NCI-H1092 (cell line): ENCODE data around the gene CACNA2D2.

Experiments used
- DNase-seq: peaks from one replicate; lab custom pipeline; 2025; lab: John Stamatoyannopoulos, UW

Gene CACNA2D2

DNA sequence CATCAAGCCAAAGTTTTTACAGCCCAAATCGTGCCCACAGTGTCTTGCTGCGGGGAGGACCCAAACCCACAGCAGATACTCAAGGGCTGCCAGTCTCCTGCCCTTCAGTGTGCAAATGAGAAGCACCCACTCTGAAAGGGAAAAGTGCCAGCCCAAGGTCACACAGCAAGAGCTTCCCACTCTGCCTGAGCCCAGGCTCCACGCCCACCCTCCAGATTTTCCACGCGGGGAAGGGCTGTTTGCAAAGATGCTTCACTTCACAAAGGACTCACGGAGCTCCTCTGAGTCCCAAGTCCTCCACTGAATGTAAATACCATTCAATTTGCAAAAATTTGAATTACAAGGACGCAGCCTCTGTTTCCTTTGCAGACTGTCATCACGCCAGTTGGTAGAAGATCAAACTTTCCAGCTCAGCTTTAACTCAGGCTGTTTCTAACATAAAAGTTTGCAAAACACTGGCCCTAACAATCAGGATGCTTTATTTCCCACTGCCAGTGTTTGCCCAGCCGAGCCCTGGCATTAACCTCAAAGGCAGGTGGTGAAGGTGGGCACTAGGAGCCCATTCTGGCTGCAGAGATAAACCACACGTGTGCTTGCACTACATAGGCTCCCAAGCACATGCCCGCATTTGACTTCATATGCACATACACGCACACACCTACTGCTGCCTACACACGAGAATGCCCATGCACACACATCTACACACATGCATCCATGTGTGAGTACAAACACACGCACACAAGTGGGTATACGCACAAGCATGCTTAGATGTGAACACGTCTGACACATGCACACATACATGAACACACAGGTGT is 7.6 kb downstream of the CACNA2D2 start:
- no peak for DNase-seq

- DNase-seq, result no peak
Observed at GRCh38 chr3:50494126-50494525, 9.3 kb downstream of the CACNA2D2 start.

- no peak for DNase-seq
Observed at GRCh38 chr3:50493623-50494022, 9.8 kb downstream of the CACNA2D2 start.

DNA sequence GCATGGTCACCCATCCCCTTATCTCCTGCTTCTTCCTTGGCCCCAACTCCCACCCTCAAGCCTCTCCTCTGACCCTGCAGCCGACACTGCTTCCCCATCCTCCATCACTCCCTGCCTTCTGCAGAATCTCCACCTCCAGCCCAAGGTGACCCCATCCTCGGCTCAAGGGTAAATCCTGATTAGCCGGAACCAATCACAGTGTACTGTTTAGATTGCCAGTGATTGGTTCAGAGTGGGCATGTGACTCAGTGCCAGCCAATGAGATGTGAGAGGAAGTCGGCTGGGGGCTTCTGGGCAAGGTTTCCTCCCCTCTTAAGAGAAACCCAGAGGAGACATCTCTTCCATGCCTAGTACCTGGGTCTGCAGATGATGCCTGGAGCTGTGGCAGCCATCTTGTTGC is 10.3 kb downstream of the CACNA2D2 start:
- no peak for DNase-seq

DNA sequence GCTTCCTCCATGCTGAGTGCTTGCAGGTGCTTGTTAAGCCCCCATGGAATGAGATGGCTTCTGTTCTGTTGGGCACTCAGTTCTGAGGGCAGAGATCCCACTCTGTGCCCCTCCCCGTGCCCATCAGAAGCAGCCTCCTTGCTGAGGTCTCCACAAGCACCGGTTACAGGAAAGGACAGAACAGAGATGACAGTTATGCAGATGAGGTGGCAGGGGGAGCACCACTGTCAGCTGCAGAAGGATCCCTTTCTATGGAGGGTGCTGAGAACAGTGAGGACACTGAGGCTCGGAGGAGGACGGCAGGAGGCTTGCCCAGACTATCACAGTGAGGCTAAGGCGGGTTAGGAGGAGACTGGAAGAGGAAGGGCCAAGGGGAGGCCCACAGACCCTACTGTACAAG is 12.4 kb downstream of the CACNA2D2 start:
- DNase-seq, result no peak

GRCh38 chr3:50490424-50490823 is 13.0 kb downstream of the CACNA2D2 start:
- no peak for DNase-seq

GRCh38 chr3:50487181-50487580 is 16.3 kb downstream of the CACNA2D2 start:
- DNase-seq, result no peak

DNA sequence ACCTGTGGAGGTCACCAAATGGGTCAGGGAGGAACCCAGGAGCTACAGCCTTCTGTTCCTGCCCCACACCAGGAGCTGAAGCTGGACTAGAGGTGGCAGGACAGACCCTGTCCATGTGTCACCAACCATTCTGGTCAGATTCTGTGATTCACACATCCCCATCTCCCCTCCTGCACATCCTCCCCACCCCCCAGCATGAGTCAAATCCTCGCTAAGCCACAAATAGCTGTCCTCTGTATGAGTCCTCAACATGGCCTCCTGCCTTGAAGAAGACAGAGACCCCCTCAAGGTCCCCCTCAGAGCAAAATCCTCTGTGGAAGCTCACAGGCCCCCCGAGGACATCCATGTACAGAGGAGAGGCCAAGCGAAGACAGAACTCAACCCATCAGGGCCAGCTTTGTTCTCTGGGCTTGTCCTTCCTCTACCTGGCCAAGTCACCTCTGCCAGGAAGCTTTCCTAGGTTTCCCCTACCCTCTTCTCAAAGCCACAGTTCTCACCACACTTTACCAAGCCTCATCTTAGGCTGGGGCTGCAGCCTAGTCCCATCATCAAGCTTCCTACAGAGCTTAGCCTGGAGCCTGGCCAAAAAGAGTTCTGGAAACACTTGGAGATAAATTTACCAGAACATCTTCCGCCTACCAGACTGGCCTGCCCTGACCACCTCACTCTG is 17.1 kb downstream of the CACNA2D2 start:
- no peak for DNase-seq

DNA sequence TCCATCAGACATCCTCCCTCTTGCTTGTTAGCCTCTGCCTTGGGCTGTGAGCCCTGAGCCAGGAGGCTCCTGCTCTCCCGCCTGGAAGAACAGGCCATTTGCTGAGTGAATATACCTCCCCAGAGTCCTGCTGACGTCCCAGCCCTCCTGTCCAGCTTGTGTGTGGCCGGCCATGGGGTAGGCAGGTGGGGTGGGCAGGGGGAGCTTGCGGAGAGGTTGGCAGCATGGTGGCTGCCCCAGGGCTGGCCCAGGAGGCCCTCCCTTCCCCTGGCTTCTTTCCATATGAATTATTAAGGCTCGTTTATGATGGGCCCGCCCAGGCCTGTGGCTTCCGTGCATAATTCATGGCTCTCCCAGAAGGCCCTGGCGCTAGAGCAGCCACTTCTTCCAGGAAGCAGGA is 18.7 kb downstream of the CACNA2D2 start:
- DNase-seq, result no peak

GRCh38 chr3:50483374-50483773 is 20.1 kb downstream of the CACNA2D2 start:
- DNase-seq, result peak; percentile 70

DNA sequence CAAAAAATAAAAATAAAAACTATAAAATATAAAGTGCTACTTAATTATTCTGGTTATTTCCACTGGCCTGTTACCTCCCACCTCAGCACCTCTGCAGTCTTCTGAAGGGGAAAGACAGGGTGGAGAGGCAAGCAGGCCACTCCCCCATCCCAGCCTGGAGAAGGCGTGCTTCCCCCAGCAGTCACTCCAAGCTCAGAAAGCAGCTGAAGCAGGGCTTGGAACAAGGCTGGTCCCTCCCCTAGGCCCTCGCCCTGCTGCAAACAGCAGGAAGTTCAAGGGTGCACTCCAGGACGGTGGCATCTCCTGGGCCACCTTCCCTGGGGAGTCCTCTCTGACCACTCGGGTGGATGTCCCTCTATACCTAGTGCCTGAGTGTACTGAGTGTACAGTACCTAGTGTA is 21.4 kb downstream of the CACNA2D2 start:
- DNase-seq, result no peak

DNA sequence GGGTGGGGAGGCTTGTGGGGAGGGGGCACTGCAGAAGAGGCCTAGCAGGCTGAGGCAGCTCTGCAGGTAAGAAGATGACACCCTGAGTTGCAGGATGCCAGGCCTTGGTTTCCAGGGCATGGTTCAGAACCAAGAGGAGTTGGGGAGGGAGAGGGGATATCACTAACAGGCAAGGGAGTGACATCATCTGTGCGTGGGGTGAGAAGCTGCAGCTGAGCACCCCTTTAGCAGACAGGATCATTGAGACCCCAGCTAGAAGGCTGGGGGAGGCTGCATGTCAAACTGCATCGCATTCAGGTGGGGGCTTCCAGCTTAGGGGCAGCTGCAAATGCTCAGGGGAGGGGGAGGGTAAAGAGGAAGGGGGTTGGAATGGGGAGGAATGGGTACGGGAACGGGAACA is 23.0 kb downstream of the CACNA2D2 start:
- DNase-seq, result no peak

DNA sequence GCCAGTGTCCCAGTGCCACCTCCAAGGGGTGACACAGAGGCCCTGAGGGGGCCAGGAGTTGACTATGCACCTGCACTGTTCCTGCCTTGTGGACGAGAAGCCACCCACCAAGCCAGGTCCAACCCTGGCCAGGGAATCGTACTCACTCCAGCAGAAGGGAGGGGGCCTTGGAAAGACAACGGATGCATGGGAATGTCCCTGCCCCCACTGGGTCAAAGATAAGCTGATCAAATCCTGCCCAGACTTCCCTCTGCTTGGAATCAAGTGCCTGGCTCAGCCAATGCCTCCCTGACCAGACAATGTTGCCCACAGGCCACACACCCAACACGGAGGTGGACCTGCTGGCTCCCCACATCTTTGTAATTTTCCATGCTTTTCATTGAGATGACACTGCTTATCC is 23.9 kb downstream of the CACNA2D2 start:
- no peak for DNase-seq

- no peak for DNase-seq
Observed at GRCh38 chr3:50478671-50479260, 24.7 kb downstream of the CACNA2D2 start.

DNA sequence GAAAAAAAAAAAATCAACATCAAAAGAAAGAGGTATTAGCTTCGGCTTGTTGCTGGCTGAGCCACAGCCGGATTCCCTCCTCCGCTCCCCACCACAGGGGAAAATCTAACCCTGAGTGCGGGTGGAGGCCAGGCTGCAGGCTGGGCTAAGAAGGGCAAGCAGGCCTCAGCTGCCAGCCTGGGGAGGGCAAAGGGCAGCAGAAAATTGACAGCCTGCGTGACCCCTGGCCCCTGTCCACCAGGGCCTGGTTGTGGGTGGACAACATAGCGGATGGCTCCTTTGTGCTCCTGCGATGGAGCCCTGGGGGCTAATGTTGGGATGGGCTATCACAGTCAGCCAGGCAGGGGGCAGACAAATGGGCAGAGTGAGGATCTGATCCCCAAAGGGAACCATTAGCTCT is 25.4 kb downstream of the CACNA2D2 start:
- DNase-seq, result no peak

DNA sequence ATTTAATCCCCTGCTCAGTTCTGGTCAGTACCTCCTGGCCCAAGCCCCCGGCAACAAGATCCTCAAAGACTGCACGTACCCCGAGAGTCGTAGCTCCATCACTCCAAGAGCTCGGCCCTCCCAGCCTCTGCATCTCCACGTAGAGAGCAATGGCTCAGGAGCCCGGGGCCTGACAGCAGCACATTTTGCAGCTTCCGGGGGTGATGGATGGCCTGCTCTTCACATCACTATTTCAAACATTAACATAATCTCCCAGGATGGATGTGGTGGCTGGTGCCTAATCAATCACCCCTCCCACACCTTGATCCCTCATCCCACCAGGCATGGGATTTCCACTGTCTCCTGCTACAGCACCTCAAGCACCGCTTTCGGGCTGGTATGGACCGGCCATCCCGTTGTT is 28.1 kb downstream of the CACNA2D2 start:
- DNase-seq, result no peak

- no peak for DNase-seq
Observed at GRCh38 chr3:50474717-50475116, 28.7 kb downstream of the CACNA2D2 start.

DNA sequence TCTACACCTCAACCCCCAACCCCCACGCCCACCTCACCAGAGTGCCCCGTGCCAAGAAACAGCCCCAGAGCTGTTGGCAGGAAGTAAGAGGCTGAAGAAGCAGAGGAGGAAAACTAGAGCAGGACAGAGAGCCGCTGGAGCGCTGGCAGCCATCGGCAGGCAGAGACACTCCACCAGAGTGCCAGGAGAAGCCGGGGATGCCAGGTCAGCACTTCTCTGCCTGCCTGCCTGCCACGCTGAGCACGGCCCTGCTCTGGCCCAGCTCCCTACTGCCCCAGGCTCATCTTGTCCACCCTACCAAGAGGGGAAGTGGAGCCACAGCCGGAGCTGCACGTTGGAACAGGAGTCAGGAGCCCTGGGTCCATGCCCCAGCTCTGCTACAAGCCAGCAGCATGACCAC is 29.7 kb downstream of the CACNA2D2 start:
- DNase-seq, result no peak

DNA sequence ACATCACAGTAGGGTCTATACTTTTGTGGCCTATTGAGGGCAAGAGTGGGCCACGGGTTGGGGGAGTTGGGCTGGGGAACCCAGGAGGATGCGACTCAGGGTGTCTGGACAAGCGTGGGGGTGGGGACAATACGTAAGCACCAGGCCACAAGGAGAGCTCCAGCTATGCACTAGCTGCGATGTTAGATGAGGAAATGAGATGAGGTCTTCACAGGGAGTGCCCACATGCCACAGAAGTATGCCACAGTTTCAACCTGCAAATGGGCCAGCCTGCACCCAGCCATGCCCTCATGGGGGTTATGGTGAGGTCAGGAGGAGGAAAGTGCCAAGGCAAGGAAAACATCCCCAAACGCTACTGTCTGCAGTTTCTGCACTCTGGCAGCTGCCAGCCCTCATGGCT is 30.5 kb downstream of the CACNA2D2 start:
- DNase-seq, result no peak

DNA sequence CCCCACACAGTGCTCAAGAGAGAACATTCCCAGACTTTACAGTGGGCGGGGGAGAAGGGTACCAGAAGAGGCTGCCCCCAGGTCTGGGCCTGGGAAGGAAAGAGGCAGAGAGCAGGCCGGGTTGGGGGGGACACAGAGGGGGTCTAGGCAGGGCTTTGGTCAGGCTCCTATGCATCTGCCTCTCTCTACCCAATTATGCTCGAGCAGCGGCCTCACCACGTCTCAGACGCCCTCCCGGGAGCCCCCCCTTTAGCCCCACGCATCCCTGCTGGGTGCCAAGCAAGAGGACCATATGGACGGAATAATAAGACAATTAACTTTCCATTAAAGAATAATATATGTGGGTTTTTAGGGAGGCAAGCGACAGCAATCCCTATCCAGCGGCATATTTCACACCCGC is 32.8 kb downstream of the CACNA2D2 start:
- no peak for DNase-seq

- no peak for DNase-seq
Observed at GRCh38 chr3:50467919-50468318, 35.5 kb downstream of the CACNA2D2 start.

GRCh38 chr3:50466177-50466576 is 37.3 kb downstream of the CACNA2D2 start:
- no peak for DNase-seq

GRCh38 chr3:50464569-50464968 is 38.9 kb downstream of the CACNA2D2 start:
- peak; percentile 44 for DNase-seq
